Lung (tissue), 12 donors: ENCODE measurements around the gene PPP1R7. TPM values are rescaled to one million over a fixed set of nuclear protein-coding genes. Genes with fewer than 3 reads are reported as not detected.

ENCODE experiments used
- ATAC-seq: fragments of 200-7000 bp; cut with Tn5 transposase; one replicate; pipeline ENCODE4 v1.9.1; 2020; ENCODE audit warnings: moderate number of reproducible peaks; ENCODE audit not compliant: insufficient read depth, low FRiP score
- DNase-seq, 3 donors: peaks; one replicate each; pipeline ENCODE4 v3.0.0-alpha.2; 2013 to 2017
- H3K27ac ChIP-seq, 2 donors: one replicate each; pipeline ENCODE4 v1.5.1; 2013; ENCODE audit warnings: mild to moderate bottlenecking in 2 of 2, moderate library complexity in 2 of 2, control low read depth in 1 of 2, inconsistent platforms in 1 of 2, low read depth in 1 of 2, low read length in 1 of 2
- H3K27me3 ChIP-seq, 3 donors: one replicate each; pipeline ENCODE4 v1.5.1; 2013; ENCODE audit warnings: low read length in 2 of 3; ENCODE audit not compliant: control insufficient read depth in 3 of 3, insufficient read depth in 3 of 3
- H3K36me3 ChIP-seq, 4 donors: one replicate each; pipeline ENCODE4 v1.5.1; 2013; ENCODE audit warnings: low read length in 4 of 4, mild to moderate bottlenecking in 1 of 4, moderate library complexity in 1 of 4; ENCODE audit not compliant: control insufficient read depth in 4 of 4, insufficient read depth in 4 of 4
- H3K4me1 ChIP-seq, 5 donors: one replicate each; pipeline ENCODE4 v1.5.1; 2013; ENCODE audit warnings: low read length in 5 of 5, mild to moderate bottlenecking in 2 of 5, moderate library complexity in 1 of 5; ENCODE audit not compliant: control insufficient read depth in 5 of 5, insufficient read depth in 5 of 5
- H3K4me3 ChIP-seq: one replicate; pipeline ENCODE4 v1.5.1; 2013; ENCODE audit warnings: mild to moderate bottlenecking, control low read depth, moderate library complexity
- H3K9ac ChIP-seq, 2 donors: one replicate each; pipeline ENCODE4 v1.5.1; 2013; ENCODE audit warnings: low read length in 2 of 2, control low read depth in 1 of 2; ENCODE audit not compliant: insufficient read depth in 1 of 2
- H3K9me3 ChIP-seq, 4 donors: one replicate each; pipeline ENCODE4 v1.5.1; 2013; ENCODE audit warnings: low read length in 3 of 4, mild to moderate bottlenecking in 1 of 4, moderate library complexity in 1 of 4; ENCODE audit not compliant: control insufficient read depth in 4 of 4, insufficient read depth in 3 of 4
- CTCF ChIP-seq: IDR thresholded peaks from 2 replicates; pipeline ENCODE4 v1.5.1; 2012; ENCODE audit warnings: mild to moderate bottlenecking; ENCODE audit errors: control extremely low read depth, extremely low read depth
- WGBS, 2 donors: extraction: QIAGEN DNeasy Blood & Tissue Kit; methylation state at CpG; one replicate each; pipeline ENCODE4 v1.1.7; 2013; 5-methylcytosine and 5-hydroxymethylcytosine counted together
- polyA plus RNA-seq, 2 donors: library from polyadenylated mRNA; stranded (reverse); fragments of 200-250 nt; gene quantifications; one replicate each; pipeline ENCODE4 v1.2.1, GENCODE V29; 2013
- total RNA-seq, 2 donors: library from RNA; depleted of rRNA in 1 of 2; stranded (reverse); fragments of >200 nt in 1 of 2; gene quantifications; one replicate each; pipeline ENCODE4 v1.2.1, GENCODE V29; 2014 to 2021
- donor health status: control.
- donor health status: control.
- donor health status: Bipolar disorder and iron deficiency.
- donor health status: healthy.
- donor health status: DM: yes; HTN: yes; CAD: no.

PPP1R7 gene
- total and polyA plus RNA-seq, 4 donors = 54.6 to 78.1 (median 65.9) TPM

GRCh38 chr2:241216211-241216761 lies 66.0 kb downstream of the PPP1R7 start:
- Histone ChIP-seq H3K27me3 (no peaks in the 10 kb centered on the region), H3K9ac (no peak overlapping the region), H3K36me3 (no peaks in the 10 kb centered on the region), H3K27ac (no peak overlapping the region), H3K4me1 (peaks cover 0 to 9% (median 4%) of the 10 kb centered on the region in 5 donors), H3K9me3 (no peaks in the 10 kb centered on the region), H3K4me3 (no peak overlapping the region)
- ATAC-seq (no peak), DNase-seq (peak; percentile 15 to 53 (median 34))
- 57 to 65% methylated on average over 13 to 14 of the region's 14 CpGs for WGBS, 2 donors
- TF ChIP-seq CTCF = no peak

DNA sequence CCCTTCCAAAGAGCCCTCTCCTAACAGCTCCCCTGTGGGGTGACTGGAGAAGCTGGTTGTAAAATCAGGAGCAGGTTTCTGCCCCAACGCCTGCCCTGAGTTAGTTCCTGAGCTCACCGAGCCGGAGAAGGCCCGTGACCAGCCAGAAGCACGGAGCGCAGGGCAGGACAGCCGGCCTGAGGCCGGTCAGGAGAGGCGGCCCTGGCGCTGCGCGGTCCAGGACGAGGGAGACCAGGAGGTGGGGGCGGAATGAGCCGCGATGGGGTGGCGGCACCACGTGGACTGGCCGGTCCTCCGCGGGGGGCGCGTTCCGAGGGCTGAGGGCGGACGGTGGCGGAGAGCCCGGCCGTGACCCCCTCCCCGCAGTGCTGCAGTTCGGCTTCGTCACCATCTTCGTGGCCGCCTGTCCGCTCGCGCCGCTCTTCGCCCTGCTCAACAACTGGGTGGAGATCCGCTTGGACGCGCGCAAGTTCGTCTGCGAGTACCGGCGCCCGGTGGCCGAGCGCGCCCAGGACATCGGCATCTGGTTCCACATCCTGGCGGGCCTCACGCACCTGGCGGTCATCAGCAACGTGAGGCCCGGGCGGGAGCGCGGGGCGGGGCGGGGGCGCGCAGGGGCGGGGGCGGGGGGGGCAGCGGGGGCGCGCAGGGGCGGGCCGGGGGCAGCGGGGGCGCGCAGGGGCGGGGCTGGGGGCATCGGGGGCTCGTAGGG lies 67.2 kb downstream of the PPP1R7 start:
- WGBS, 2 donors = 1 to 2% methylated on average over 55 to 70 of the region's 77 CpGs
- Histone ChIP-seq H3K9ac (peak overlapping the region in 1 of 2 donors; percentile 28), H3K27me3 (no peaks in the 10 kb centered on the region), H3K4me1 (peaks cover 0 to 9% (median 4%) of the 10 kb centered on the region in 5 donors), H3K27ac (peak overlapping the region; percentile 71 to 87), H3K4me3 (peak overlapping the region; percentile 21), H3K9me3 (no peaks in the 10 kb centered on the region), H3K36me3 (no peaks in the 10 kb centered on the region)
- TF ChIP-seq CTCF = no peak
- ATAC-seq (peak; percentile 65), DNase-seq (peak; percentile 72 to 80 (median 76))

GRCh38 chr2:241218131-241219029 lies 68.1 kb downstream of the PPP1R7 start:
- peak; percentile 10 for ATAC-seq
- Histone ChIP-seq H3K27ac (peak overlapping the region in 1 of 2 donors; percentile 82), H3K27me3 (no peaks in the 10 kb centered on the region), H3K4me3 (peak overlapping the region; percentile 65), H3K4me1 (peaks cover 0 to 9% (median 4%) of the 10 kb centered on the region in 5 donors), H3K9ac (peak overlapping the region in 1 of 2 donors; percentile 50), H3K36me3 (no peaks in the 10 kb centered on the region), H3K9me3 (no peaks in the 10 kb centered on the region)
- DNase-seq = peak; percentile 56 to 70 (median 57)
- no peak for TF ChIP-seq CTCF
- 0 to 2% methylated on average over 47 to 79 of the region's 83 CpGs for WGBS, 2 donors
